ENCODE measurements around the gene SIDT1.

SIDT1 gene

DNA sequence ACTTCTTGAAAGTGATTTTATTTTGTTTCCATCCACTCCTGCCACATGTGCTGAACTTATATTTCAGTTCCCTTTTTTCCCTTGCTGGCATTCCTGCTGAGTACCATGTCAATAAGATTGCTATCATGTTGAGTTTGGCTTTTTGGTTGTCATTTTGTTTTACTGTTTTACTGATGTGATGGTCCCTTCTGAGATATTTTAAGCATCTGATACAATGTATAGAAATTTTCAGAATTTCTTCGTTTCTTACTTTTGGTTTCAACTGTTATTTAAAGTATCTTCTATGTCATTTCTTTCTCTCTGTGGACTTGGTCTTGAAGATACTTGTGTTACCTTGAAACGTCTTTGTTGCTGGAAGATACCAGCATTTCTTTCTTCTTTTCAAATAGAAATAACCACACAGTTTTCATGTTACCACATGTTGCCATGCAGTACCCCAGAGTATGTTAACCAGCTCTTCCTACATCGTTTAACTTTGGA lies 14.1 kb downstream of the SIDT1 start:
- no peak for DNase-seq (ENCODE audit: low read depth)

GRCh38 chr3:113548501-113548900 lies 16.1 kb downstream of the SIDT1 start:
- DNase-seq (ENCODE audit: low read depth): no peak

DNA sequence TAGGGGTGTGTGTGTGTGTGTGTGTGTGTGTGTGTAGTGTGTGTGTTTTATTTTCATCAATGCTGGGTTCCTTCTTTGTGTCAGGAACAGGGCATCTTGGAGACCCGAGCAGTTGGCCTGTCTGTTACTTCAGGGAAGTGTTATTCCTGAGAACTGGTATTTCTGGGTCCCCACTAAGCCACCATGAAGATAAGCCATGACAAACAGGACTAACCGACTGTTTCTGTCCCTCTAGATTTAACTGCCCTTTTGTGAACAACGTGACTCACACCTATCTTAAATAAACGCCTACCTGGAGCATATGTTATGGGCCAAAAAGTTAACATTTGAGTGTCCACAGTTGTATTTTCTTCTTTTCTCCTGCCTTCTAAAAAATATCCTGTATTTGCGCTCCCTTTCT lies 19.5 kb downstream of the SIDT1 start:
- no peak for DNase-seq (ENCODE audit: low read depth)

- DNase-seq (ENCODE audit: low read depth): no peak
Measured at GRCh38 chr3:113552851-113553250, 20.5 kb downstream of the SIDT1 start.

DNA sequence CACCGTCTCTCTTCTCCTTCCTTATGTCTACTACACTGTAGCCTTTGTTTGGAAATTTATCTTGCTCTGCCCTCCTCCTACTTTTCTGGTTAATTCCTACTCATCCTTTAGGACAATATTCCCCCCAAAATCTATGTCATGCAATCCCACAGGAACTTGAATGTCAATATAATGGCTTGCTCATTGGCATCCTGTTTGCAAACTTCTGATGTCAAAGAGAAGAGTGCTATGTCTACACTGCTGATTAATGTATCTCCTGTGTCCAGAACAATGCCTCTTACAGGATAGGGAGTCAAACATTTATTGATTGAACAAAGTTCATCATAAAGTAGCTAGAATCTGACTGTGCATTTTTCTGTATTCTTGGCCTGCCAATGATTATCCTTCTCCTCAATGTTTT lies 22.8 kb downstream of the SIDT1 start:
- DNase-seq (ENCODE audit: low read depth): no peak

GRCh38 chr3:113556316-113556945 lies 24.1 kb downstream of the SIDT1 start:
- no peak for DNase-seq (ENCODE audit: low read depth)

- DNase-seq (ENCODE audit: low read depth): no peak
Measured at GRCh38 chr3:113556946-113557335, 24.6 kb downstream of the SIDT1 start.

GRCh38 chr3:113557374-113557773 lies 25.0 kb downstream of the SIDT1 start:
- DNase-seq (ENCODE audit: low read depth): no peak

- DNase-seq (ENCODE audit: low read depth): no peak
Measured at GRCh38 chr3:113559009-113559408, 26.7 kb downstream of the SIDT1 start.

GRCh38 chr3:113560271-113560670 lies 27.9 kb downstream of the SIDT1 start:
- DNase-seq (ENCODE audit: low read depth): no peak

- no peak for DNase-seq (ENCODE audit: low read depth)
Measured at GRCh38 chr3:113560831-113561623, 28.7 kb downstream of the SIDT1 start.

- DNase-seq (ENCODE audit: low read depth): no peak
Measured at GRCh38 chr3:113565555-113565954, 33.2 kb downstream of the SIDT1 start.

DNA sequence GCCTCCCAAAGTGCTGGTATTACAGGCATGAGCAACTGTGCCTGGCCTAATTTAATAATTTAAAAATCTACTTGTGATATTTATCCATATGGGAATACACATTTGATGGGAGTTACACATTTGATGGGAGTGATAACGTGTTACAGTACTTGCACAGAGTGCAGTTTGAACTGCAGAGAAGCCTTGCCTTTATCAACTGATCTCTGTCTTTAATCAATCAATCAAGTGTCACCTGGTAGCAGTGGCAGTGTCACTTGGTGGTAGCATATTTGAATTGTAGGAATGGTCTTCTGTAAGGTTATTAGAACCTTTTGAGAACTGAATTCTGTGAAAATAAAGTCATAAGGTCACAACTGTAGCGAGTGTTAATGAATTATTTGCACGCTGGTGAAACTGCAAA lies 37.8 kb downstream of the SIDT1 start:
- DNase-seq (ENCODE audit: low read depth): no peak

- no peak for DNase-seq (ENCODE audit: low read depth)
Measured at GRCh38 chr3:113571360-113571759, 39.0 kb downstream of the SIDT1 start.

DNA sequence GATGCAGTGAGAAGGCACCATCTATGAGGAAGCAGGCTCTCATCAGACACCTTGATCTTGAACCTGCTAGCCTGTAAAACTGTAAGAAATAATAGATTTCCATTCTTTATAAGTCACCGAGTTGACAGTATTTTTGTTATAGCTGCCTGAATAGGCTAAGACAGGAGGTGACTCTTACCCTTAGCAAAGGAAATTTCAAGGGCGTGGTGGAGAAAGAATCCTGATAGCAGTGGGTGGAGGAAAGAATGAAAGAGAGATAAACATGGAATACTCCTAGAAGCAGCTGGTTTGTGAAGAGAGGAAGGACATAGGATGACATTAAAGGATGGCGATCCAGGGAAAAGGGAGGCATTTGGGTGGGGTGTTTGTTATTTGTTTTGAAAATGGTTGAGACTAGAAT lies 41.4 kb downstream of the SIDT1 start:
- DNase-seq (ENCODE audit: low read depth): no peak

GRCh38 chr3:113574213-113574612 lies 41.9 kb downstream of the SIDT1 start:
- DNase-seq (ENCODE audit: low read depth): no peak

DNA sequence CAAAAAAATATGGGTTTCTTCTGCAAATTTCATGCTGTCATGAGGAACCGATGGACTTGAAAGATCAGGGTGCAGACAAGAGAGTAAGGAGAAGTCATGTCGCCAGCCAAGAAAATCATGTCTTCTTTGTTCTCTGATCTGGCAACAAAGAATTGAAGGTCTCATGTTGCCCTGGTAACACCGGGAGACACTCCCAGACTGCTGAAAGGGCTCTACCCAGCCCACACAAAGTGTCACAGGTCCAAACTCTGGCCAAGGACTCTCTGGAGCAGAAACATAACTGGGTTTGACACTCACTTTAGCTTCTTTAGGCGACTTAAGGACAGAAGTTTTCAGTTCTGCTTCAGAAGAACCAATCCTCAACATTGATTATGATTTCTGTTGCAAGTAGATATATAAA lies 42.9 kb downstream of the SIDT1 start:
- no peak for DNase-seq (ENCODE audit: low read depth)

DNA sequence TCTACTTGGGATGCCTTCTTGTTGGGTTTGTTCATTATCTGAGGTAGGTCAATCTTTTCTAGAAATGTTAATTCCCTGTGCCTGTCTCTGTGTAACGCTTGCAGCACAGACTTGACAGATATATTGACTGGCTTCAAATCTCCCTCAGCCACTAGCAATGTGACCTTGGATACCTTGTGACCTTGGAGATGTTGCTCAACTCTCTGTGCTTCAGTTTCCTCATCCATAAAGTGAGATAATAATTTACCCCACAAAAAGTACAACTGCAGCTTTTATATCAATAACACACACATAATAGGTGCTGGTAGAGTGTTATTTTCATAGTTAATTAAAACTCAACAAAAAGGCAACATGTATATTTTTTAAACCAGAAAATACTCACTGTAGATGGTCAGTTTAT lies 52.9 kb downstream of the SIDT1 start:
- no peak for DNase-seq (ENCODE audit: low read depth)

GRCh38 chr3:113585720-113586119 lies 53.4 kb downstream of the SIDT1 start:
- DNase-seq (ENCODE audit: low read depth): no peak

GRCh38 chr3:113588806-113589205 lies 56.5 kb downstream of the SIDT1 start:
- DNase-seq (ENCODE audit: low read depth): no peak

GRCh38 chr3:113589971-113590370 lies 57.6 kb downstream of the SIDT1 start:
- DNase-seq (ENCODE audit: low read depth): no peak

DNA sequence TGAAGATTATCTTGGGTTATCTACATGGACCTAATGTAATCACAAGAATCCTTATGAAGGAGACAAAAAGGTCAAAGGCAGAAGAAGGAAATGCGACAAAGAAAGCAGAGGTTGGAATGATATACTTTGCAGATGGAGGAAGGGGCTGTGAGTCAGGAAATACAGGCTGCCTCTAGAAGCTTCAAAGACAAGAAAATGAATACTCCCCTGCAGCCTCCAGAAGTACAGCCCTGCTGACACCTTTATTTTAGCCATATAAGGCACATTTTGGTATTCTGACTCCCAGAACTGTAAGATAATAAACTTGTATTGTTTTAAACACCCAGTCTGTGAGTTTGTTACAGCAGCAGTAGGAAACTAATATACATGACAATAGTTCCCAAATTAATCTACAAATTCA lies 58.6 kb downstream of the SIDT1 start:
- DNase-seq (ENCODE audit: low read depth): no peak

DNA sequence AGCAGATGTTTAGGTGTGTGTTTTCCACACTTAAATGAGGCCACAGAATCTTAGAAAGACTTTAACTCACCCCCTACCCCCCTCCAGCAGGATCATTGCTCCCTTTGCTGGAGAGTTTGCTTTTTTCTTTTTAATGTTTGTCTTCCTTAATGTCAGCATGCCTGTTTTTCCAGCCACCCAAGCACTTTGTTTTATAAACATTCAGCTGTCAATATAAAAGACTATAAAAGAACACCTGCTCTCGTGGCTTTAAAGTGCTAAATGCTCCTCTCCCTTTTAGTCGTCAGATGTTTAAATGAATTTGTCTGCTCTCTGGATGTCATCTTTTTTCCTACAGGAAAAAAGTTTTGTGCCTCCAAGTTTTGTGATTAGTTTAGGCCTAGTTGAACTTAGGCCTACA lies 61.7 kb downstream of the SIDT1 start:
- DNase-seq (ENCODE audit: low read depth): no peak
